GM12891 (cell line): Measurements from ENCODE around the gene POGLUT3.

ENCODE experiments used
- POLR2A ChIP-seq: IDR thresholded peaks from 2 replicates; pipeline ENCODE4 v1.6.1; 2011; ENCODE audit warnings: low read depth, low read length, control low read depth
- POU2F2 ChIP-seq: IDR thresholded peaks from 2 replicates; pipeline ENCODE4 v1.6.1; 2011; ENCODE audit warnings: low read depth, mild to moderate bottlenecking, control low read depth, low read length, moderate library complexity

GRCh38 chr11:108486828-108487227, 11.4 kb downstream of the POGLUT3 start:
- TF ChIP-seq POU2F2: no peak
- TF ChIP-seq POLR2A: no peak
